CD4-positive, alpha-beta memory T cell (primary cell): ENCODE measurements around the gene SLC39A13. TPM values are rescaled to one million over a fixed set of nuclear protein-coding genes. Genes with fewer than 3 reads are reported as not detected.

Experiments used
- CTCF ChIA-PET: fragments of 350-600 bp; sonication (Branson Sonifier 250); formaldehyde crosslinking; loops from one replicate; lab custom pipeline; 2021; ENCODE audit warnings: inconsistent platforms; ENCODE audit not compliant: partially characterized antibody; lab: Charles Lee
- POLR2A ChIA-PET: fragments of 350-600 bp; sonication (Branson Sonifier 250); formaldehyde crosslinking; loops from one replicate; lab custom pipeline; 2021; ENCODE audit not compliant: partially characterized antibody; lab: Charles Lee
- DNase-seq, 5 donors: peaks; one replicate each; pipeline versions ENCODE4 v3.0.0 to v3.0.0-alpha.2; 2020 to 2022; ENCODE audit warnings: mixed read lengths in 1 of 5
- H3K27ac ChIP-seq: one replicate; pipeline ENCODE4 v1.7.0; 2013; ENCODE audit warnings: low read depth, low read length
- H3K27me3 ChIP-seq: 2 replicates; pipeline ENCODE4 v1.7.0; 2013; ENCODE audit warnings: mild to moderate bottlenecking, low read length, moderate library complexity; ENCODE audit not compliant: insufficient read depth
- H3K36me3 ChIP-seq: 2 replicates; pipeline ENCODE4 v1.7.0; 2013; ENCODE audit warnings: mild to moderate bottlenecking, low read length, moderate library complexity; ENCODE audit not compliant: insufficient read depth
- H3K4me1 ChIP-seq: 2 replicates; pipeline ENCODE4 v1.7.0; 2013; ENCODE audit warnings: mild to moderate bottlenecking, low read length, moderate library complexity; ENCODE audit not compliant: insufficient read depth
- H3K4me3 ChIP-seq, 2 donors: one replicate each; pipeline ENCODE4 v1.7.0; 2013; ENCODE audit warnings: low read length in 2 of 2, mild to moderate bottlenecking in 1 of 2
- H3K9me3 ChIP-seq, 2 donors: one replicate each; pipeline ENCODE4 v1.7.0; 2013; ENCODE audit warnings: low read length in 2 of 2, control low read depth in 1 of 2; ENCODE audit not compliant: control insufficient read depth in 1 of 2
- H3K27ac Mint-ChIP-seq, 7 donors: one replicate each; pipeline ENCODE4 v1.8.0; 2020 to 2021; ENCODE audit warnings: mixed read lengths in 7 of 7, mild to moderate bottlenecking in 6 of 7, inconsistent platforms in 3 of 7, moderate library complexity in 3 of 7
- H3K27me3 Mint-ChIP-seq, 2 donors: one replicate each; pipeline ENCODE4 v1.8.0; 2020 to 2021; ENCODE audit warnings: mixed read lengths in 2 of 2
- H3K36me3 Mint-ChIP-seq, 2 donors: one replicate each; pipeline ENCODE4 v1.8.0; 2020 to 2021; ENCODE audit warnings: mixed read lengths in 2 of 2, inconsistent platforms in 1 of 2, mild to moderate bottlenecking in 1 of 2
- H3K4me1 Mint-ChIP-seq, 4 donors: one replicate each; pipeline ENCODE4 v1.8.0; 2020 to 2021; ENCODE audit warnings: mixed read lengths in 4 of 4, mild to moderate bottlenecking in 1 of 4
- H3K4me3 Mint-ChIP-seq, 8 donors: one replicate each; pipeline ENCODE4 v1.8.0; 2020 to 2021; ENCODE audit warnings: mixed read lengths in 8 of 8, mild to moderate bottlenecking in 7 of 8, moderate library complexity in 6 of 8, inconsistent platforms in 3 of 8
- H3K9me3 Mint-ChIP-seq, 8 donors: one replicate each; pipeline ENCODE4 v1.8.0; 2020 to 2021; ENCODE audit warnings: mixed read lengths in 8 of 8, mild to moderate bottlenecking in 5 of 8, inconsistent platforms in 3 of 8, moderate library complexity in 1 of 8
- intact Hi-C: fragments of 100-400 bp; cut with micrococcal nuclease; formaldehyde crosslinking; loops from one replicate; pipeline ENCODE4 v1.15.1; 2023
- polyA plus RNA-seq, 2 donors: library from polyadenylated mRNA; unstranded; fragments of 300-500 nt; fragmentation: Illumina TruSeq; gene quantifications; one replicate each; pipeline ENCODE4 v1.2.3, GENCODE V29; 2021
- total RNA-seq, 2 experiments: library from RNA; stranded (reverse); gene quantifications; one replicate each; pipeline ENCODE4 v1.2.3, GENCODE V29; 2021

SLC39A13 gene
- total and polyA plus RNA-seq, 4 experiments from 2014 or later = 22.3 to 68.3 (median 48.6) TPM

- H3K4me1 ChIP-seq = no peaks in the 10 kb centered on the region
- ChIA-PET CTCF (no interaction called here), POLR2A (no interaction called here)
- no peaks in the 10 kb centered on the region for H3K36me3 ChIP-seq
- intact Hi-C loops = no loop called here
- no peaks in the 10 kb centered on the region for H3K27me3 ChIP-seq
- Mint-ChIP-seq H3K27me3 (no peaks in the 10 kb centered on the region), H3K4me1 (no peaks in the 10 kb centered on the region), H3K36me3 (no peaks in the 10 kb centered on the region), H3K4me3 (no peak overlapping the region), H3K9me3 (no peaks in the 10 kb centered on the region), H3K27ac (no peak overlapping the region)
- H3K9me3 ChIP-seq = no peaks in the 10 kb centered on the region
- no peak overlapping the region for H3K27ac ChIP-seq
- no peak overlapping the region for H3K4me3 ChIP-seq
- no peak for DNase-seq
Measured at GRCh38 chr11:47442514-47442913, 34.1 kb downstream of the SLC39A13 start.

- no peak overlapping the region for H3K4me3 ChIP-seq
- no peak overlapping the region for H3K4me3 Mint-ChIP-seq
- no peak overlapping the region for H3K27ac Mint-ChIP-seq
- DNase-seq = no peak
- no peaks in the 10 kb centered on the region for H3K9me3 ChIP-seq
- intact Hi-C loops = no loop called here
- no peaks in the 10 kb centered on the region for H3K4me1 ChIP-seq
- H3K27me3 ChIP-seq = no peaks in the 10 kb centered on the region
- no peaks in the 10 kb centered on the region for H3K36me3 ChIP-seq
- H3K4me1 Mint-ChIP-seq = no peaks in the 10 kb centered on the region
- H3K27ac ChIP-seq = no peak overlapping the region
- ChIA-PET CTCF (interaction anchor here (1.3 to 1.6 kb wide), 2 partner anchors 10 to 69 kb away, joined by 4 to 9 read pairs; no protein-coding TSS in a partner anchor), POLR2A (no interaction called here)
- H3K36me3 Mint-ChIP-seq = no peaks in the 10 kb centered on the region
- no peaks in the 10 kb centered on the region for H3K9me3 Mint-ChIP-seq
- H3K27me3 Mint-ChIP-seq = no peaks in the 10 kb centered on the region
Measured at GRCh38 chr11:47443028-47443700, 34.8 kb downstream of the SLC39A13 start.

- no peaks in the 10 kb centered on the region for H3K27me3 ChIP-seq
- H3K4me3 Mint-ChIP-seq = no peak overlapping the region
- no peaks in the 10 kb centered on the region for H3K9me3 Mint-ChIP-seq
- no peaks in the 10 kb centered on the region for H3K9me3 ChIP-seq
- no peaks in the 10 kb centered on the region for H3K36me3 Mint-ChIP-seq
- H3K4me1 ChIP-seq = no peaks in the 10 kb centered on the region
- DNase-seq = no peak
- no peaks in the 10 kb centered on the region for H3K36me3 ChIP-seq
- ChIA-PET POLR2A (no interaction called here), CTCF (interaction anchor here (0.6 to 1.6 kb wide), 4 partner anchors 9 to 1482 kb away, joined by 3 to 9 read pairs (median 4); no protein-coding TSS in a partner anchor)
- no peak overlapping the region for H3K4me3 ChIP-seq
- intact Hi-C loops = no loop called here
- H3K27ac ChIP-seq = no peak overlapping the region
- no peak overlapping the region for H3K27ac Mint-ChIP-seq
- no peaks in the 10 kb centered on the region for H3K27me3 Mint-ChIP-seq
- no peaks in the 10 kb centered on the region for H3K4me1 Mint-ChIP-seq
Measured at GRCh38 chr11:47443817-47444216, 35.4 kb downstream of the SLC39A13 start.

- no peak overlapping the region for H3K27ac ChIP-seq
- no peak for DNase-seq
- Mint-ChIP-seq H3K27me3 (no peaks in the 10 kb centered on the region), H3K4me3 (no peak overlapping the region), H3K27ac (no peak overlapping the region), H3K36me3 (no peaks in the 10 kb centered on the region), H3K4me1 (no peaks in the 10 kb centered on the region), H3K9me3 (peaks cover 0 to under 1% (median 0%) of the 10 kb centered on the region in 8 donors)
- H3K4me1 ChIP-seq = no peaks in the 10 kb centered on the region
- H3K36me3 ChIP-seq = no peaks in the 10 kb centered on the region
- ChIA-PET POLR2A (no interaction called here), CTCF (no interaction called here)
- H3K9me3 ChIP-seq = no peaks in the 10 kb centered on the region
- intact Hi-C loops = no loop called here
- no peak overlapping the region for H3K4me3 ChIP-seq
- no peaks in the 10 kb centered on the region for H3K27me3 ChIP-seq
Measured at GRCh38 chr11:47445840-47446239, 37.5 kb downstream of the SLC39A13 start.

- H3K4me3 ChIP-seq = no peak overlapping the region
- DNase-seq = no peak
- Mint-ChIP-seq H3K27ac (no peak overlapping the region), H3K36me3 (no peaks in the 10 kb centered on the region), H3K9me3 (peaks cover 0 to 3% (median 0%) of the 10 kb centered on the region in 8 donors), H3K4me3 (no peak overlapping the region), H3K27me3 (no peaks in the 10 kb centered on the region), H3K4me1 (no peaks in the 10 kb centered on the region)
- H3K9me3 ChIP-seq = no peaks in the 10 kb centered on the region
- H3K27me3 ChIP-seq = no peaks in the 10 kb centered on the region
- intact Hi-C loops = no loop called here
- H3K36me3 ChIP-seq = no peaks in the 10 kb centered on the region
- ChIA-PET CTCF (no interaction called here), POLR2A (no interaction called here)
- no peak overlapping the region for H3K27ac ChIP-seq
- H3K4me1 ChIP-seq = no peaks in the 10 kb centered on the region
Measured at GRCh38 chr11:47446833-47447232, 38.4 kb downstream of the SLC39A13 start.

GRCh38 chr11:47447906-47448305, 39.5 kb downstream of the SLC39A13 start:
- no peaks in the 10 kb centered on the region for H3K4me1 ChIP-seq
- ChIA-PET CTCF (no interaction called here), POLR2A (no interaction called here)
- Mint-ChIP-seq H3K4me3 (no peak overlapping the region), H3K36me3 (no peaks in the 10 kb centered on the region), H3K27ac (no peak overlapping the region), H3K4me1 (no peaks in the 10 kb centered on the region), H3K27me3 (no peaks in the 10 kb centered on the region), H3K9me3 (peaks cover 0 to 3% (median 0%) of the 10 kb centered on the region in 8 donors)
- H3K36me3 ChIP-seq = no peaks in the 10 kb centered on the region
- H3K9me3 ChIP-seq = no peaks in the 10 kb centered on the region
- H3K27me3 ChIP-seq = no peaks in the 10 kb centered on the region
- H3K27ac ChIP-seq = no peak overlapping the region
- no peak for DNase-seq
- intact Hi-C loops = no loop called here
- no peak overlapping the region for H3K4me3 ChIP-seq

- Mint-ChIP-seq H3K4me3 (no peak within 1 kb of the TSS), H3K9me3 (peaks cover 0 to 3% (median 0%) of the 10 kb centered on the region in 8 donors), H3K27ac (no peak within 1 kb of the TSS), H3K36me3 (no peaks in the 10 kb centered on the region), H3K27me3 (no peaks in the 10 kb centered on the region), H3K4me1 (no peaks in the 10 kb centered on the region)
- H3K27me3 ChIP-seq = no peaks in the 10 kb centered on the region
- H3K9me3 ChIP-seq = no peaks in the 10 kb centered on the region
- no peaks in the 10 kb centered on the region for H3K4me1 ChIP-seq
- intact Hi-C loops = no loop called here
- ChIA-PET CTCF (no interaction called here), POLR2A (no interaction called here)
- no peak for DNase-seq
- H3K27ac ChIP-seq = no peak within 1 kb of the TSS
- H3K36me3 ChIP-seq = no peaks in the 10 kb centered on the region
- H3K4me3 ChIP-seq = no peak within 1 kb of the TSS
Measured at GRCh38 chr11:47448566-47449427, 40.4 kb downstream of the SLC39A13 start, which contains the start of gene RAPSN. TSS of gene RAPSN (minus strand) at chr11:47449136. CDS start at chr11:47448964, 172 bp downstream.
